Measurements from ENCODE around the gene AMOTL1. TPM values are rescaled to one million over a fixed set of nuclear protein-coding genes. Genes with fewer than 3 reads are reported as not detected.

AMOTL1 gene
- total and polyA plus RNA-seq, 2 donors (not counting 3 experiments of a cell fraction or from before 2014, with no cell fraction given) = 12.5 to 37.8 TPM

GRCh38 chr11:94862926-94863880, 95.0 kb downstream of the AMOTL1 start:
- H3K27me3 ChIP-seq (ENCODE audit: control insufficient read depth in 2 of 2, insufficient read depth in 2 of 2, low read length in 2 of 2) = no peaks in the 10 kb centered on the region
- no peaks in the 10 kb centered on the region for H3K9me1 ChIP-seq (replicated peaks; ENCODE audit: control insufficient read depth, extremely low read depth, insufficient read depth, low read length)
- intact Hi-C loops (cut with micrococcal nuclease) (no loop called here), dilution Hi-C loops (cut with MboI; ENCODE audit: extremely low pct_ligation_motif_present, low sequenced_read_pairs) (no loop called here)
- no peak for TF ChIP-seq MAX (IDR thresholded peaks at IDR 0.05; ENCODE audit: insufficient read depth, insufficient read length)
- TF ChIP-seq MYC (IDR thresholded peaks at IDR 0.05; ENCODE audit: low read depth, low read length) = no peak
- TF ChIP-seq EZH2 (IDR thresholded peaks at IDR 0.05; ENCODE audit: borderline replicate concordance, low read depth, low read length, severe bottlenecking) = no peak
- TF ChIP-seq JUN (IDR thresholded peaks at IDR 0.05; ENCODE audit: borderline replicate concordance, insufficient read depth, insufficient read length, low read depth) = no peak
- TF ChIP-seq FOS (IDR thresholded peaks at IDR 0.05; ENCODE audit: borderline replicate concordance, insufficient read depth, low read length) = no peak
- TF ChIP-seq POLR2A (IDR thresholded peaks at IDR 0.05; ENCODE audit: low read depth, low read length) = no peak
- TF ChIP-seq GATA2 (IDR thresholded peaks at IDR 0.05; ENCODE audit: insufficient read depth, insufficient read length, low read depth, low read length) = no peak
- TF ChIP-seq POLR2AphosphoS5 (IDR thresholded peaks at IDR 0.05; ENCODE audit: insufficient read depth, low read depth, low read length) = no peak
- no peak for TF ChIP-seq CTCF (IDR thresholded peaks at IDR 0.05; ENCODE audit: extremely low read depth in 1 of 2, insufficient read depth in 1 of 2, low read depth in 1 of 2, low read length in 2 of 2)
- H3K4me1 ChIP-seq (ENCODE audit: control insufficient read depth, extremely low read depth, insufficient read depth, low read length) = no peaks in the 10 kb centered on the region
- POLR2A ChIA-PET = no interaction called here
- H3K9ac ChIP-seq (replicated peaks; ENCODE audit: extremely low read depth, insufficient read depth, low read length) = no peak overlapping the region
- H2AFZ ChIP-seq (ENCODE audit: low read depth, low read length) = no peak overlapping the region
- no peaks in the 10 kb centered on the region for H3K79me2 ChIP-seq (ENCODE audit: control insufficient read depth, insufficient read depth, low read length)
- no peak overlapping the region for H3K4me2 ChIP-seq (ENCODE audit: insufficient read depth, low read length)
- no TSS peak for BruUV-seq (replicated peaks)
- FAIRE-seq (no peak), DNase-seq (ENCODE audit: low read depth, low spot score) (no peak)
- H4K20me1 ChIP-seq (replicated peaks; ENCODE audit: control insufficient read depth, extremely low read depth, insufficient read depth, low read length) = no peaks in the 10 kb centered on the region
- H3K27ac ChIP-seq (ENCODE audit: insufficient read depth, low read depth, low read length) = no peak overlapping the region
- H3K4me3 ChIP-seq (replicated peaks in 1 of 3; ENCODE audit: insufficient read depth in 1 of 3, low read depth in 1 of 3, low read length in 3 of 3) = no peak overlapping the region
- H3K9me3 ChIP-seq (replicated peaks; ENCODE audit: control insufficient read depth, insufficient read depth, low read length) = no peaks in the 10 kb centered on the region
- peaks cover 13 to 30% of the 10 kb centered on the region in 2 experiments for H3K36me3 ChIP-seq (ENCODE audit: control insufficient read depth in 2 of 2, extremely low read depth in 1 of 2, insufficient read depth in 2 of 2, low read length in 2 of 2)
- CTCF ChIA-PET = interaction anchor here (0.9 to 1.8 kb wide), 5 partner anchors 34 to 240 kb away, joined by 3 to 5 read pairs (median 4); no protein-coding TSS in a partner anchor

All from endothelial cell of umbilical vein (primary cell).